Cardiac muscle cell (in vitro differentiated cells and primary cell): ENCODE measurements around the gene GPC5. TPM values are rescaled to one million over a fixed set of nuclear protein-coding genes. Genes with fewer than 3 reads are reported as not detected.

Source experiments
- DNase-seq, 2 donors: peaks; one replicate each; pipeline versions ENCODE4 v3.0.0 to v3.0.0-alpha.2; 2010 to 2017; ENCODE audit warnings: low read depth in 1 of 2, low spot score in 1 of 2
- H3K27ac ChIP-seq: fragments of 200-600 bp; sonication (generic); 2 replicates; pipeline ENCODE4 v1.5.1; 2016
- H3K27me3 ChIP-seq: fragments of 200-600 bp; sonication (generic); 2 replicates; pipeline ENCODE4 v1.6.0; 2016; ENCODE audit warnings: control low read depth
- H3K36me3 ChIP-seq: fragments of 200-600 bp; sonication (generic); 2 replicates; pipeline ENCODE4 v1.5.1; 2016; ENCODE audit warnings: control low read depth
- H3K4me1 ChIP-seq: fragments of 200-600 bp; sonication (generic); 2 replicates; pipeline ENCODE4 v1.8.1; 2017; ENCODE audit warnings: low read depth, mild to moderate bottlenecking, mixed run types
- H3K4me3 ChIP-seq: fragments of 200-600 bp; sonication (generic); 2 replicates; pipeline ENCODE4 v1.5.1; 2016; ENCODE audit warnings: mild to moderate bottlenecking
- H3K9me3 ChIP-seq: fragments of 200-600 bp; sonication (generic); 2 replicates; pipeline ENCODE4 v1.5.1; 2017; ENCODE audit warnings: low read depth, mild to moderate bottlenecking, control low read depth
- CTCF ChIP-seq: IDR thresholded peaks from 2 replicates; pipeline ENCODE4 v1.5.1; 2012; ENCODE audit warnings: low read depth, mild to moderate bottlenecking, low read length
- polyA plus RNA-seq: library from polyadenylated mRNA; unstranded; fragments of >200 nt; fragmentation: Nextera tagmentation; extraction: Ambion mirVana; gene quantifications from 2 replicates; pipeline ENCODE4 v1.2.1, GENCODE V29; 2016
- total RNA-seq: library from RNA; depleted of rRNA; stranded (reverse); fragments of >200 nt; gene quantifications from 2 replicates; pipeline ENCODE4 v1.2.3, GENCODE V29; 2016

The GPC5 gene
- total and polyA plus RNA-seq, 2 experiments from 2014 or later = 0.97 to 3.3 TPM

GRCh38 chr13:92671821-92672220 lies 1273.4 kb downstream of the GPC5 start:
- TF ChIP-seq CTCF = no peak
- Histone ChIP-seq H3K4me1 (no peaks in the 10 kb centered on the region), H3K27me3 (no peaks in the 10 kb centered on the region), H3K27ac (no peak overlapping the region), H3K9me3 (no peaks in the 10 kb centered on the region), H3K36me3 (no peaks in the 10 kb centered on the region), H3K4me3 (no peak overlapping the region)
- DNase-seq = no peak

GRCh38 chr13:92676246-92676645 lies 1277.8 kb downstream of the GPC5 start:
- TF ChIP-seq CTCF = no peak
- Histone ChIP-seq H3K9me3 (no peaks in the 10 kb centered on the region), H3K4me1 (no peaks in the 10 kb centered on the region), H3K27me3 (no peaks in the 10 kb centered on the region), H3K36me3 (no peaks in the 10 kb centered on the region), H3K27ac (no peak overlapping the region), H3K4me3 (no peak overlapping the region)
- no peak for DNase-seq

- no peaks in the 10 kb centered on the region for H3K36me3 ChIP-seq
- H3K9me3 ChIP-seq = no peaks in the 10 kb centered on the region
- no peak overlapping the region for H3K4me3 ChIP-seq
- H3K27ac ChIP-seq = no peak overlapping the region
- no peak for TF ChIP-seq CTCF
- no peaks in the 10 kb centered on the region for H3K4me1 ChIP-seq
- no peaks in the 10 kb centered on the region for H3K27me3 ChIP-seq
- peak in 1 of 2 donors; percentile 3 for DNase-seq
Observed at GRCh38 chr13:92677571-92677970, 1279.2 kb downstream of the GPC5 start.

GRCh38 chr13:92679602-92680001 lies 1281.2 kb downstream of the GPC5 start:
- Histone ChIP-seq H3K4me3 (no peak overlapping the region), H3K36me3 (no peaks in the 10 kb centered on the region), H3K9me3 (no peaks in the 10 kb centered on the region), H3K27ac (no peak overlapping the region), H3K4me1 (no peaks in the 10 kb centered on the region), H3K27me3 (no peaks in the 10 kb centered on the region)
- TF ChIP-seq CTCF = no peak
- DNase-seq = no peak

- H3K27me3 ChIP-seq = no peaks in the 10 kb centered on the region
- no peaks in the 10 kb centered on the region for H3K9me3 ChIP-seq
- no peak overlapping the region for H3K4me3 ChIP-seq
- H3K36me3 ChIP-seq = no peaks in the 10 kb centered on the region
- no peak overlapping the region for H3K27ac ChIP-seq
- DNase-seq = no peak
- TF ChIP-seq CTCF = no peak
- H3K4me1 ChIP-seq = no peaks in the 10 kb centered on the region
Observed at GRCh38 chr13:92681239-92681638, 1282.8 kb downstream of the GPC5 start.

- Histone ChIP-seq H3K9me3 (no peaks in the 10 kb centered on the region), H3K4me3 (no peak overlapping the region), H3K4me1 (no peaks in the 10 kb centered on the region), H3K27ac (no peak overlapping the region), H3K36me3 (no peaks in the 10 kb centered on the region), H3K27me3 (no peaks in the 10 kb centered on the region)
- TF ChIP-seq CTCF = no peak
- peak in 1 of 2 donors; percentile 69 for DNase-seq
Observed at GRCh38 chr13:92682832-92683517, 1284.6 kb downstream of the GPC5 start.
